Measurements from ENCODE around the gene PAM16. TPM values are rescaled to one million over a fixed set of nuclear protein-coding genes. Genes with fewer than 3 reads are reported as not detected.
"Not testable (repeated sequence)": the region's sequence is repeated elsewhere in the genome, so short reads cannot be mapped to it uniquely, and the experiment has no call there.

The PAM16 gene
- total RNA-seq, result 58.6 TPM

GRCh38 chr16:4350787-4351659 lies at the start of gene PAM16:
Gene PAM16, minus strand, starts transcription at chr16:4351321. Its CDS starts 87 bp downstream, at chr16:4351234.
- DNase-seq (ENCODE audit: low spot score), result peak; percentile 97

GRCh38 chr16:4399001-4399730 lies 48.0 kb upstream of the PAM16 start:
- DNase-seq (ENCODE audit: low spot score), result no peak

- DNase-seq (ENCODE audit: low spot score), result no peak
Observed at GRCh38 chr16:4395055-4395726, 44.1 kb upstream of the PAM16 start.

GRCh38 chr16:4393850-4394249 lies 42.7 kb upstream of the PAM16 start:
- not testable (repeated sequence) for DNase-seq (ENCODE audit: low spot score)

GRCh38 chr16:4393240-4393600 lies 42.1 kb upstream of the PAM16 start:
- DNase-seq (ENCODE audit: low spot score), result no peak

- no peak for DNase-seq (ENCODE audit: low spot score)
Observed at GRCh38 chr16:4392382-4393239, 41.5 kb upstream of the PAM16 start.

- no peak for DNase-seq (ENCODE audit: low spot score)
Observed at GRCh38 chr16:4391631-4392381, 40.7 kb upstream of the PAM16 start.

GRCh38 chr16:4390266-4391260 lies 39.4 kb upstream of the PAM16 start:
- DNase-seq (ENCODE audit: low spot score), result no peak

- no peak for DNase-seq (ENCODE audit: low spot score)
Observed at GRCh38 chr16:4389051-4389955, 38.2 kb upstream of the PAM16 start.

GRCh38 chr16:4388271-4389021 lies 37.3 kb upstream of the PAM16 start:
- no peak for DNase-seq (ENCODE audit: low spot score)

GRCh38 chr16:4387781-4388180 lies 36.7 kb upstream of the PAM16 start:
- DNase-seq (ENCODE audit: low spot score), result no peak

- no peak for DNase-seq (ENCODE audit: low spot score)
Observed at GRCh38 chr16:4386951-4387565, 35.9 kb upstream of the PAM16 start.

GRCh38 chr16:4386451-4386805 lies 35.3 kb upstream of the PAM16 start:
- no peak for DNase-seq (ENCODE audit: low spot score)

GRCh38 chr16:4385789-4386450 lies 34.8 kb upstream of the PAM16 start:
- DNase-seq (ENCODE audit: low spot score), result no peak

- DNase-seq (ENCODE audit: low spot score), result no peak
Observed at GRCh38 chr16:4385066-4385788, 34.1 kb upstream of the PAM16 start.

- DNase-seq (ENCODE audit: low spot score), result no peak
Observed at GRCh38 chr16:4384509-4384942, 33.4 kb upstream of the PAM16 start.
